CD4-positive, alpha-beta memory T cell (primary cell): Measurements from ENCODE around the gene HACE1. TPM values are rescaled to one million over a fixed set of nuclear protein-coding genes. Genes with fewer than 3 reads are reported as not detected.

Experiments used
- CTCF ChIA-PET: fragments of 350-600 bp; sonication (Branson Sonifier 250); formaldehyde crosslinking; loops from one replicate; lab custom pipeline; 2021; ENCODE audit warnings: inconsistent platforms; ENCODE audit not compliant: partially characterized antibody; lab: Charles Lee
- POLR2A ChIA-PET: fragments of 350-600 bp; sonication (Branson Sonifier 250); formaldehyde crosslinking; loops from one replicate; lab custom pipeline; 2021; ENCODE audit not compliant: partially characterized antibody; lab: Charles Lee
- DNase-seq, 5 donors: peaks; one replicate each; pipeline versions ENCODE4 v3.0.0 to v3.0.0-alpha.2; 2020 to 2022; ENCODE audit warnings: mixed read lengths in 1 of 5
- H3K27ac ChIP-seq: one replicate; pipeline ENCODE4 v1.7.0; 2013; ENCODE audit warnings: low read depth, low read length
- H3K27me3 ChIP-seq: 2 replicates; pipeline ENCODE4 v1.7.0; 2013; ENCODE audit warnings: mild to moderate bottlenecking, low read length, moderate library complexity; ENCODE audit not compliant: insufficient read depth
- H3K36me3 ChIP-seq: 2 replicates; pipeline ENCODE4 v1.7.0; 2013; ENCODE audit warnings: mild to moderate bottlenecking, low read length, moderate library complexity; ENCODE audit not compliant: insufficient read depth
- H3K4me1 ChIP-seq: 2 replicates; pipeline ENCODE4 v1.7.0; 2013; ENCODE audit warnings: mild to moderate bottlenecking, low read length, moderate library complexity; ENCODE audit not compliant: insufficient read depth
- H3K4me3 ChIP-seq, 2 donors: one replicate each; pipeline ENCODE4 v1.7.0; 2013; ENCODE audit warnings: low read length in 2 of 2, mild to moderate bottlenecking in 1 of 2
- H3K9me3 ChIP-seq, 2 donors: one replicate each; pipeline ENCODE4 v1.7.0; 2013; ENCODE audit warnings: low read length in 2 of 2, control low read depth in 1 of 2; ENCODE audit not compliant: control insufficient read depth in 1 of 2
- H3K27ac Mint-ChIP-seq, 7 donors: one replicate each; pipeline ENCODE4 v1.8.0; 2020 to 2021; ENCODE audit warnings: mixed read lengths in 7 of 7, mild to moderate bottlenecking in 6 of 7, inconsistent platforms in 3 of 7, moderate library complexity in 3 of 7
- H3K27me3 Mint-ChIP-seq, 2 donors: one replicate each; pipeline ENCODE4 v1.8.0; 2020 to 2021; ENCODE audit warnings: mixed read lengths in 2 of 2
- H3K36me3 Mint-ChIP-seq, 2 donors: one replicate each; pipeline ENCODE4 v1.8.0; 2020 to 2021; ENCODE audit warnings: mixed read lengths in 2 of 2, inconsistent platforms in 1 of 2, mild to moderate bottlenecking in 1 of 2
- H3K4me1 Mint-ChIP-seq, 4 donors: one replicate each; pipeline ENCODE4 v1.8.0; 2020 to 2021; ENCODE audit warnings: mixed read lengths in 4 of 4, mild to moderate bottlenecking in 1 of 4
- H3K4me3 Mint-ChIP-seq, 8 donors: one replicate each; pipeline ENCODE4 v1.8.0; 2020 to 2021; ENCODE audit warnings: mixed read lengths in 8 of 8, mild to moderate bottlenecking in 7 of 8, moderate library complexity in 6 of 8, inconsistent platforms in 3 of 8
- H3K9me3 Mint-ChIP-seq, 8 donors: one replicate each; pipeline ENCODE4 v1.8.0; 2020 to 2021; ENCODE audit warnings: mixed read lengths in 8 of 8, mild to moderate bottlenecking in 5 of 8, inconsistent platforms in 3 of 8, moderate library complexity in 1 of 8
- intact Hi-C: fragments of 100-400 bp; cut with micrococcal nuclease; formaldehyde crosslinking; loops from one replicate; pipeline ENCODE4 v1.15.1; 2023
- polyA plus RNA-seq, 2 donors: library from polyadenylated mRNA; unstranded; fragments of 300-500 nt; fragmentation: Illumina TruSeq; gene quantifications; one replicate each; pipeline ENCODE4 v1.2.3, GENCODE V29; 2021
- total RNA-seq, 2 experiments: library from RNA; stranded (reverse); gene quantifications; one replicate each; pipeline ENCODE4 v1.2.3, GENCODE V29; 2021

Gene HACE1
- total and polyA plus RNA-seq, 4 experiments from 2014 or later, result 3.6 to 16.0 (median 9.8) TPM

GRCh38 chr6:104704191-104704590 is 155.5 kb downstream of the HACE1 start:
- Histone ChIP-seq H3K36me3 (no peaks in the 10 kb centered on the region), H3K27me3 (no peaks in the 10 kb centered on the region), H3K9me3 (no peaks in the 10 kb centered on the region), H3K4me1 (peaks cover 35% of the 10 kb centered on the region), H3K4me3 (no peak overlapping the region), H3K27ac (no peak overlapping the region)
- POLR2A ChIA-PET, result no interaction called here
- CTCF ChIA-PET, result interaction anchor here (1.1 to 1.9 kb wide), 2 partner anchors 11 to 21 kb away, joined by 3 to 5 read pairs; no protein-coding TSS in a partner anchor
- Mint-ChIP-seq H3K27ac (no peak overlapping the region), H3K36me3 (peaks cover 0 to 5% of the 10 kb centered on the region in 2 donors), H3K27me3 (no peaks in the 10 kb centered on the region), H3K4me3 (peak overlapping the region in 5 of 8 donors; percentile 25 to 80 (median 61)), H3K4me1 (peaks cover 31 to 51% (median 40%) of the 10 kb centered on the region in 4 donors), H3K9me3 (peaks cover 0 to 8% (median under 1%) of the 10 kb centered on the region in 8 donors)
- intact Hi-C loops, result no loop called here
- DNase-seq, result no peak

GRCh38 chr6:104702126-104702841 is 157.4 kb downstream of the HACE1 start:
- no peak for DNase-seq
- Histone ChIP-seq H3K36me3 (no peaks in the 10 kb centered on the region), H3K27me3 (no peaks in the 10 kb centered on the region), H3K27ac (no peak overlapping the region), H3K9me3 (no peaks in the 10 kb centered on the region), H3K4me1 (peaks cover 35% of the 10 kb centered on the region), H3K4me3 (no peak overlapping the region)
- Mint-ChIP-seq H3K27me3 (no peaks in the 10 kb centered on the region), H3K4me1 (peaks cover 31 to 52% (median 40%) of the 10 kb centered on the region in 4 donors), H3K4me3 (no peak overlapping the region), H3K9me3 (peaks cover 0 to 2% (median 0%) of the 10 kb centered on the region in 8 donors), H3K27ac (no peak overlapping the region), H3K36me3 (no peaks in the 10 kb centered on the region)
- ChIA-PET POLR2A (interaction anchor here (1.2 kb wide), 1 partner anchor 31 kb away, joined by 3 read pairs; no protein-coding TSS in a partner anchor), CTCF (interaction anchor here (0.6 to 1.5 kb wide), 4 partner anchors 15 to 196 kb away, joined by 3 to 5 read pairs (median 4); no protein-coding TSS in a partner anchor)
- intact Hi-C loops, result no loop called here

- ChIA-PET CTCF (interaction anchor here (1.4 to 1.5 kb wide), 3 partner anchors 14 to 18 kb away, joined by 4 to 6 read pairs (median 5); no protein-coding TSS in a partner anchor), POLR2A (no interaction called here)
- Histone ChIP-seq H3K36me3 (no peaks in the 10 kb centered on the region), H3K27ac (no peak overlapping the region), H3K4me3 (no peak overlapping the region), H3K27me3 (no peaks in the 10 kb centered on the region), H3K9me3 (no peaks in the 10 kb centered on the region), H3K4me1 (peaks cover 28% of the 10 kb centered on the region)
- peaks cover 0 to 3% (median 0%) of the 10 kb centered on the region in 8 donors for H3K9me3 Mint-ChIP-seq
- no peaks in the 10 kb centered on the region for H3K36me3 Mint-ChIP-seq
- DNase-seq, result no peak
- H3K27ac Mint-ChIP-seq, result peak overlapping the region in 3 of 7 donors; percentile 42 to 59 (median 53)
- intact Hi-C loops, result no loop called here
- H3K4me3 Mint-ChIP-seq, result no peak overlapping the region
- H3K27me3 Mint-ChIP-seq, result no peaks in the 10 kb centered on the region
- H3K4me1 Mint-ChIP-seq, result peaks cover 26 to 47% (median 35%) of the 10 kb centered on the region in 4 donors
Measured at GRCh38 chr6:104700371-104701185, 159.1 kb downstream of the HACE1 start.

GRCh38 chr6:104699593-104700329 is 160.0 kb downstream of the HACE1 start:
- no peak overlapping the region for H3K27ac ChIP-seq
- H3K9me3 ChIP-seq, result no peaks in the 10 kb centered on the region
- H3K9me3 Mint-ChIP-seq, result peaks cover 0 to 3% (median 0%) of the 10 kb centered on the region in 8 donors
- DNase-seq, result no peak
- ChIA-PET CTCF (interaction anchor here (1.4 kb wide), 1 partner anchor 16 kb away, joined by 6 read pairs; no protein-coding TSS in a partner anchor), POLR2A (no interaction called here)
- H3K36me3 Mint-ChIP-seq, result no peaks in the 10 kb centered on the region
- H3K4me3 ChIP-seq, result no peak overlapping the region
- H3K4me1 Mint-ChIP-seq, result peaks cover 18 to 43% (median 30%) of the 10 kb centered on the region in 4 donors
- H3K4me3 Mint-ChIP-seq, result no peak overlapping the region
- no peaks in the 10 kb centered on the region for H3K27me3 Mint-ChIP-seq
- no peak overlapping the region for H3K27ac Mint-ChIP-seq
- H3K4me1 ChIP-seq, result peaks cover 20% of the 10 kb centered on the region
- no peaks in the 10 kb centered on the region for H3K36me3 ChIP-seq
- intact Hi-C loops, result no loop called here
- no peaks in the 10 kb centered on the region for H3K27me3 ChIP-seq

- H3K4me3 ChIP-seq, result no peak overlapping the region
- no peaks in the 10 kb centered on the region for H3K36me3 ChIP-seq
- H3K9me3 ChIP-seq, result no peaks in the 10 kb centered on the region
- intact Hi-C loops, result no loop called here
- Mint-ChIP-seq H3K27ac (no peak overlapping the region), H3K4me1 (peaks cover 13 to 37% (median 25%) of the 10 kb centered on the region in 4 donors), H3K27me3 (no peaks in the 10 kb centered on the region), H3K4me3 (no peak overlapping the region), H3K36me3 (no peaks in the 10 kb centered on the region), H3K9me3 (peaks cover 0 to 3% (median 0%) of the 10 kb centered on the region in 8 donors)
- no peaks in the 10 kb centered on the region for H3K27me3 ChIP-seq
- DNase-seq, result no peak
- POLR2A ChIA-PET, result no interaction called here
- peaks cover 12% of the 10 kb centered on the region for H3K4me1 ChIP-seq
- CTCF ChIA-PET, result no interaction called here
- no peak overlapping the region for H3K27ac ChIP-seq
Measured at GRCh38 chr6:104698979-104699378, 160.7 kb downstream of the HACE1 start.

- H3K4me1 Mint-ChIP-seq, result peaks cover 15 to 23% (median 19%) of the 10 kb centered on the region in 4 donors
- intact Hi-C loops, result no loop called here
Measured at GRCh38 chr6:104692008-104692407, 167.7 kb downstream of the HACE1 start.

More at GRCh38 chr6:104692008-104692407, 167.7 kb downstream of the HACE1 start:
- Histone ChIP-seq H3K9me3 (no peaks in the 10 kb centered on the region), H3K36me3 (no peaks in the 10 kb centered on the region), H3K27ac (no peak overlapping the region), H3K4me3 (no peak overlapping the region), H3K27me3 (no peaks in the 10 kb centered on the region), H3K4me1 (peaks cover 10% of the 10 kb centered on the region)
- Mint-ChIP-seq H3K9me3 (peaks cover 0 to 3% (median 0%) of the 10 kb centered on the region in 8 donors), H3K36me3 (no peaks in the 10 kb centered on the region), H3K27me3 (no peaks in the 10 kb centered on the region), H3K4me3 (no peak overlapping the region), H3K27ac (no peak overlapping the region)
- CTCF ChIA-PET, result interaction anchor here (0.8 to 3.0 kb wide), 3 partner anchors 9 to 97 kb away, joined by 3 to 17 read pairs (median 10); no protein-coding TSS in a partner anchor
- POLR2A ChIA-PET, result no interaction called here
- no peak for DNase-seq
